Peyer's patch (tissue), 4 donors: ENCODE results near the gene NOP53. TPM values are rescaled to one million over a fixed set of nuclear protein-coding genes. Genes with fewer than 3 reads are reported as not detected.
A peak's percentile ranks its signal among the peaks of the same experiment; 100 is the strongest.

Experiments used
- DNase-seq, 3 donors: peaks; one replicate each; pipeline ENCODE4 v3.0.0-alpha.2; 2017 to 2019
- H3K27ac ChIP-seq, 4 donors: fragments of 200-600 bp; sonication (generic); one replicate each; pipeline ENCODE4 v1.5.1; 2016 to 2019
- H3K27me3 ChIP-seq, 2 donors: fragments of 200-600 bp; sonication (generic); one replicate each; pipeline ENCODE4 v1.5.1; 2019
- H3K36me3 ChIP-seq, 3 donors: fragments of 200-600 bp; sonication (generic); one replicate each; pipeline ENCODE4 v1.5.1; 2016 to 2019
- H3K4me1 ChIP-seq, 4 donors: fragments of 200-600 bp; sonication (generic); one replicate each; pipeline ENCODE4 v1.5.1; 2016 to 2019
- H3K4me3 ChIP-seq, 4 donors: fragments of 200-600 bp; sonication (generic); 1 replicate in 3 of 4; 2 replicates in 1 of 4; pipeline ENCODE4 v1.5.1; 2016 to 2019; ENCODE audit warnings: mild to moderate bottlenecking in 1 of 4
- H3K9me3 ChIP-seq, 4 donors: fragments of 200-600 bp; sonication (generic); one replicate each; pipeline ENCODE4 v1.5.1; 2016 to 2019; ENCODE audit warnings: mild to moderate bottlenecking in 1 of 4
- POLR2A ChIP-seq, 2 donors: fragments of 450-650 bp; IDR thresholded peaks; one replicate each; pipeline ENCODE4 v1.5.1; 2017; ENCODE audit warnings: antibody characterized with exemption in 2 of 2, mild to moderate bottlenecking in 2 of 2, moderate library complexity in 2 of 2
- total RNA-seq, 4 donors: library from RNA; depleted of rRNA; stranded (reverse); fragments of >200 nt; gene quantifications; one replicate each; pipeline ENCODE4 v1.1.0, GENCODE V29; 2016
- TF ChIP-seq, protein P1 (sequence below), 6 experiments: fragments of 450-650 bp in 4 of 6; fragments of 200-600 bp in 2 of 6; sonication (generic) in 1 of 6; IDR thresholded peaks; one replicate each; pipeline ENCODE4 v1.5.1; 2017 to 2019; ENCODE audit warnings: antibody characterized with exemption in 6 of 6, mild to moderate bottlenecking in 3 of 6, moderate library complexity in 1 of 6

NOP53 gene
- total RNA-seq, 4 donors from 2014 or later: 86.2 to 179 (median 159) TPM

DNA sequence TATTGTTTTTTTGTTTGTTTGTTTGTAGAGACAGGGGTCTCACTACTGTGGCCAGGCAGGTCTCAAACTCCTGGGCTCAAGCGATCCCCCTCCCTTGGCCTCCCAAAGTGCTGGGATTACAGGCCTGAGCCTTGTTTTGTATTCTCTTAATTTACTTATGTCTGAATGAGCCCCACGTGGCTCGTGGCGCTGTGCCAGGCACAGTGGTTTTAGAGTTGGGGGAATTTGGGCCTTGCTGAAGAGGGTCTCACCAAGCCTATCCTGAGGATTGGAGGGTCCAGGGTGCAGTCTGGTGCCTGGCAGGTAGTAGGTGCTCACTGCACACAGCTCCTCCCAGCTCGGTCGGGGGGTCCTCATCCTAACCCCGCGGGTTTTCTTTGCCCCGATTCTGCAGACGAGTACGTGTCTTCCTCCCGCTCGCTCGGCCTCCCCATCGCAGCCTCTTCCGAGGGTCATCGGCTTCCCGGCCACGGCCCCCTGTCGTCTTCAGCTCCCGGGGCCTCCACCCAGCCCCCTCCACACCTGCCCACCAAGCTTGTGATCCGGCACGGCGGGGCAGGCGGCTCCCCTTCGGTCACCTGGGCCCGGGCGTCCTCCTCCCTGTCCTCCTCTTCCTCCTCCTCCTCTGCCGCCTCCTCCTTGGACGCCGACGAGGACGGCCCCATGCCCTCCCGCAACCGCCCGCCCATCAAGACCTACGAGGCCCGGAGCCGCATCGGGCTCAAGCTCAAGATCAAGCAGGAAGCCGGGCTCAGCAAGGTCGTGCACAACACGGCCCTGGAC, 44.2 kb upstream of the NOP53 start:
- DNase-seq: no peak
- TF ChIP-seq, protein P1, sequence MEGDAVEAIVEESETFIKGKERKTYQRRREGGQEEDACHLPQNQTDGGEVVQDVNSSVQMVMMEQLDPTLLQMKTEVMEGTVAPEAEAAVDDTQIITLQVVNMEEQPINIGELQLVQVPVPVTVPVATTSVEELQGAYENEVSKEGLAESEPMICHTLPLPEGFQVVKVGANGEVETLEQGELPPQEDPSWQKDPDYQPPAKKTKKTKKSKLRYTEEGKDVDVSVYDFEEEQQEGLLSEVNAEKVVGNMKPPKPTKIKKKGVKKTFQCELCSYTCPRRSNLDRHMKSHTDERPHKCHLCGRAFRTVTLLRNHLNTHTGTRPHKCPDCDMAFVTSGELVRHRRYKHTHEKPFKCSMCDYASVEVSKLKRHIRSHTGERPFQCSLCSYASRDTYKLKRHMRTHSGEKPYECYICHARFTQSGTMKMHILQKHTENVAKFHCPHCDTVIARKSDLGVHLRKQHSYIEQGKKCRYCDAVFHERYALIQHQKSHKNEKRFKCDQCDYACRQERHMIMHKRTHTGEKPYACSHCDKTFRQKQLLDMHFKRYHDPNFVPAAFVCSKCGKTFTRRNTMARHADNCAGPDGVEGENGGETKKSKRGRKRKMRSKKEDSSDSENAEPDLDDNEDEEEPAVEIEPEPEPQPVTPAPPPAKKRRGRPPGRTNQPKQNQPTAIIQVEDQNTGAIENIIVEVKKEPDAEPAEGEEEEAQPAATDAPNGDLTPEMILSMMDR (IDR thresholded peaks at IDR 0.05): no peak
- TF ChIP-seq POLR2A (IDR thresholded peaks at IDR 0.05): no peak
- Histone ChIP-seq H3K4me3 (no peak overlapping the region), H3K27ac (no peak overlapping the region), H3K9me3 (no peaks in the 10 kb centered on the region), H3K4me1 (no peaks in the 10 kb centered on the region), H3K36me3 (peaks cover 0 to 48% (median 0%) of the 10 kb centered on the region in 3 donors), H3K27me3 (no peaks in the 10 kb centered on the region)

DNA sequence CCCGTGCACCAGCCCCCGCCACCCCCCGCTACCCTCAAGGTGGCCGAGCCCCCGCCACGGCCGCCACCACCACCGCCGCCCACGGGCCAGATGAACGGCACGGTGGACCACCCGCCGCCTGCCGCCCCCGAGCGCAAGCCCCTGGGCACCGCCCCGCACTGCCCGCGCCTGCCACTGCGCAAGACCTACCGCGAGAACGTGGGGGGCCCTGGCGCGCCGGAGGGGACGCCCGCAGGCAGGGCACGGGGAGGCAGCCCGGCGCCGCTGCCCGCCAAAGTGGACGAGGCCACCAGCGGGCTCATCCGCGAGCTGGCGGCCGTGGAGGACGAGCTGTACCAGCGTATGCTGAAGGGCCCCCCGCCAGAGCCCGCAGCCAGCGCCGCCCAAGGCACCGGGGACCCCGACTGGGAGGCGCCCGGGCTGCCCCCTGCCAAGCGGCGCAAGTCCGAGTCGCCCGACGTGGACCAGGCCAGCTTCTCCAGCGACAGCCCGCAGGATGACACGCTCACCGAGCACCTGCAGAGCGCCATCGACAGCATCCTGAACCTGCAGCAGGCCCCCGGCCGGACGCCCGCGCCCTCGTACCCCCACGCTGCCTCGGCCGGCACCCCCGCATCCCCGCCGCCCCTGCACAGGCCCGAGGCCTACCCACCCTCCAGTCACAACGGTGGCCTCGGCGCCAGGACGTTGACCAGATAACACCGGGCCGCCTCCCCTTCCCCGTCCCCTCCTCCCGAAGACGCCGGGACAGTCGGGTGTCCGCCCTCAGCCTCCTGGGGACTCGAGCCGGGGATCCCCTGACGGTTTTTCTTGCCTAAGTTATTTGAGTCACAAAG, 43.4 kb upstream of the NOP53 start:
- Histone ChIP-seq H3K4me1 (no peaks in the 10 kb centered on the region), H3K27me3 (no peaks in the 10 kb centered on the region), H3K4me3 (no peak overlapping the region), H3K9me3 (no peaks in the 10 kb centered on the region), H3K36me3 (peaks cover 0 to 48% (median 0%) of the 10 kb centered on the region in 3 donors), H3K27ac (no peak overlapping the region)
- DNase-seq: no peak
- no peak for TF ChIP-seq POLR2A (IDR thresholded peaks at IDR 0.05)
- TF ChIP-seq, protein P1 (IDR thresholded peaks at IDR 0.05): no peak

DNA sequence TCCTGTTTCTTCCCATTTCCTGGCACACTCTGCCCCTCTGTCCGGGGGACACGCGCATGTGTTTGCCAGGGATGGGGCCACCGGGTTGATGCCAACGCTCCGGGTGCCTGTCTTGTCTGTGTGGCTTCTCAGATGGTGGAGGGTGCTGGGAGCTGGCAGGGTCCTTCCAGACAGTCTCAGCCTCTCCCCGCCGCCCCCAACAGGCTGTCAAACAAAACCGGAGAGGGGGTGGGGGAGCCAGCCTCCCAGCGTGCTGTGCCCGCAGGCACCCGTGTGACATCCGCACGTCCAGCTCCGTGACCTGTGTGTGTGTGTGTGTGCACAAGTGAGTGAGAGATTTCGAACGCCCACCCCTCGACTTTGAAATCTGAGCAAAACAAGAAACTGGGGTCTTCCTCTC, 42.7 kb upstream of the NOP53 start:
- H3K9me3 ChIP-seq: no peaks in the 10 kb centered on the region
- no peak for TF ChIP-seq POLR2A (IDR thresholded peaks at IDR 0.05)
- TF ChIP-seq, protein P1 (IDR thresholded peaks at IDR 0.05): no peak
- DNase-seq: no peak
- H3K4me3 ChIP-seq: no peak overlapping the region
- H3K36me3 ChIP-seq: peaks cover 0 to 48% (median 0%) of the 10 kb centered on the region in 3 donors
- no peak overlapping the region for H3K27ac ChIP-seq
- H3K27me3 ChIP-seq: no peaks in the 10 kb centered on the region
- H3K4me1 ChIP-seq: no peaks in the 10 kb centered on the region

DNA sequence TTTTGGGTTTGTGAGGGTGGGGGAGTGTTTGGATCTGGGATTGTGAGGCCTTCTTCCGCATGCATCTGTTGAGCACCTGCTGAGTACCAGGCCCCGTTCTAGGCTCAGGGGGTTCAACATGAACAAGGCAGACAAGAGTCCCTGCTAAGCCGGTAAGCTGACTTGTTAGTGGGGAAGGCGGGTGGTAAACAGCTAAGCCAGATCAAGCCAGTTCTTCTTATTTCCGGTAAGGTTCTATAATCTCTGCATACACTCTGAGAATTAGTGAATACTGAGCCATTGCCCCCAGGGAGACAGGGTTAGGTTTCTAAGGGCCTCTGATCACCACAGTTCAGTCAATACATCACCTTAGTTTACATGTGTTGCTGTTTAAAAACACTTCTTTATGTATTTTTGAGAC, 42.0 kb upstream of the NOP53 start:
- Histone ChIP-seq H3K27ac (peak overlapping the region in 3 of 4 donors; percentile 49 to 60 (median 49)), H3K27me3 (no peaks in the 10 kb centered on the region), H3K36me3 (peaks cover 0 to 47% (median 0%) of the 10 kb centered on the region in 3 donors), H3K9me3 (no peaks in the 10 kb centered on the region), H3K4me1 (no peaks in the 10 kb centered on the region), H3K4me3 (no peak overlapping the region)
- DNase-seq: no peak
- TF ChIP-seq POLR2A (IDR thresholded peaks at IDR 0.05): no peak
- TF ChIP-seq, protein P1 (IDR thresholded peaks at IDR 0.05): no peak

DNA sequence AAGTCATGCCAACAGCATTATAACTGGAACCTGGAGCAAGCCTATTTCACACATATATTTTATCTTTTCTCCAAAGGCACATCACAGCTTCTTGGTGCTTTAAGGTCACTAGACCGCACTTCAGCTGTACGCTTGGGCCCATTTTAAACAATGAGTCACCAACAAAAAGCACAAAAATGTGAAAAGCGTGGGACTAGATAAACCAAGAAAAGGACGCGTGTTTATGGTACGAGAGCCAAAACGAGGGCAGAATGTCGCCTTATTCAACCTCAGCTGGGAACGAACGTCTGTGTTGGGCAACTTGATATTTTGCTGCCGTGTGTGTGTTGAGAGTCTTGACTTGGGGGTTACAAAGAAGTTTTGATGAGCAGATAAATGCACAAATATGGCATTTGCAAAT, 41.3 kb upstream of the NOP53 start:
- Histone ChIP-seq H3K27ac (peak overlapping the region in 3 of 4 donors; percentile 49 to 60 (median 49)), H3K36me3 (peaks cover 0 to 40% (median 0%) of the 10 kb centered on the region in 3 donors), H3K4me3 (no peak overlapping the region), H3K9me3 (no peaks in the 10 kb centered on the region), H3K27me3 (no peaks in the 10 kb centered on the region), H3K4me1 (no peaks in the 10 kb centered on the region)
- no peak for DNase-seq
- no peak for TF ChIP-seq POLR2A (IDR thresholded peaks at IDR 0.05)
- TF ChIP-seq, protein P1 (IDR thresholded peaks at IDR 0.05): no peak
